Endometrial microvascular endothelial cells (primary cell): ENCODE results near the gene GLIPR1L1. TPM values are rescaled to one million over a fixed set of nuclear protein-coding genes. Genes with fewer than 3 reads are reported as not detected.
"Not testable (repeated sequence)": the region's sequence is repeated elsewhere in the genome, so short reads cannot be mapped to it uniquely, and the experiment has no call there.

Source experiments
- in situ Hi-C: cut with HindIII; loops from 2 replicates; pipeline ENCODE4 v1.10.0; 2017; ENCODE audit warnings: low sequenced_read_pairs, low pct_unique_long_range_greater_than_20kb; ENCODE audit errors: inconsistent ontology term
- total RNA-seq: library from RNA; depleted of rRNA; stranded (reverse); fragments of >200 nt; gene quantifications from one replicate; pipeline ENCODE4 v1.2.3, GENCODE V29; 2015; ENCODE audit errors: inconsistent ontology term

Gene GLIPR1L1
- total RNA-seq, 1 donor from 2014 or later = not detected

- in situ Hi-C loops = no loop called here
These were observed 11.1 kb downstream of the GLIPR1L1 start for GRCh38 chr12:75345531-75345930.

- in situ Hi-C loops = not testable (repeated sequence)
These were observed 11.7 kb downstream of the GLIPR1L1 start for GRCh38 chr12:75346215-75346614.

- in situ Hi-C loops = no loop called here
These were observed 15.5 kb downstream of the GLIPR1L1 start for GRCh38 chr12:75349946-75350345.

- in situ Hi-C loops = no loop called here
These were observed 15.9 kb downstream of the GLIPR1L1 start for GRCh38 chr12:75350413-75350812.

- in situ Hi-C loops = no loop called here
These were observed 19.5 kb downstream of the GLIPR1L1 start for GRCh38 chr12:75354011-75354410.

- in situ Hi-C loops = no loop called here
These were observed 26.4 kb downstream of the GLIPR1L1 start for GRCh38 chr12:75360920-75361319.

- in situ Hi-C loops = no loop called here
These were observed 26.9 kb downstream of the GLIPR1L1 start for GRCh38 chr12:75361408-75361807.

- in situ Hi-C loops = no loop called here
These were observed 30.4 kb downstream of the GLIPR1L1 start for GRCh38 chr12:75364919-75365318.

- in situ Hi-C loops = no loop called here
These were observed 32.2 kb downstream of the GLIPR1L1 start for GRCh38 chr12:75366629-75367028.

GRCh38 chr12:75374971-75375370 is 40.5 kb downstream of the GLIPR1L1 start:
- in situ Hi-C loops = no loop called here

GRCh38 chr12:75378354-75378753 is 43.9 kb downstream of the GLIPR1L1 start:
- in situ Hi-C loops = no loop called here

- in situ Hi-C loops = no loop called here
These were observed 54.6 kb downstream of the GLIPR1L1 start for GRCh38 chr12:75389061-75389460.

GRCh38 chr12:75389706-75390105 is 55.2 kb downstream of the GLIPR1L1 start:
- in situ Hi-C loops = no loop called here

- in situ Hi-C loops = no loop called here
These were observed 55.9 kb downstream of the GLIPR1L1 start for GRCh38 chr12:75390156-75390898.

- in situ Hi-C loops = no loop called here
These were observed 56.5 kb downstream of the GLIPR1L1 start, which contains the start of gene GLIPR1L2 for GRCh38 chr12:75390899-75391538. Gene GLIPR1L2 (plus strand): TSS chr12:75391089. CDS start chr12:75391117, 28 bp downstream.

GRCh38 chr12:75404231-75404630 is 69.8 kb downstream of the GLIPR1L1 start:
- in situ Hi-C loops = no loop called here

GRCh38 chr12:75407683-75408082 is 73.2 kb downstream of the GLIPR1L1 start:
- in situ Hi-C loops = no loop called here

GRCh38 chr12:75409830-75410229 is 75.4 kb downstream of the GLIPR1L1 start:
- in situ Hi-C loops = no loop called here

- in situ Hi-C loops = no loop called here
These were observed 80.2 kb downstream of the GLIPR1L1 start for GRCh38 chr12:75414671-75415070.

- in situ Hi-C loops = no loop called here
These were observed 85.4 kb downstream of the GLIPR1L1 start for GRCh38 chr12:75419841-75420240.
